ENCODE results near the gene C1R.

DNA sequence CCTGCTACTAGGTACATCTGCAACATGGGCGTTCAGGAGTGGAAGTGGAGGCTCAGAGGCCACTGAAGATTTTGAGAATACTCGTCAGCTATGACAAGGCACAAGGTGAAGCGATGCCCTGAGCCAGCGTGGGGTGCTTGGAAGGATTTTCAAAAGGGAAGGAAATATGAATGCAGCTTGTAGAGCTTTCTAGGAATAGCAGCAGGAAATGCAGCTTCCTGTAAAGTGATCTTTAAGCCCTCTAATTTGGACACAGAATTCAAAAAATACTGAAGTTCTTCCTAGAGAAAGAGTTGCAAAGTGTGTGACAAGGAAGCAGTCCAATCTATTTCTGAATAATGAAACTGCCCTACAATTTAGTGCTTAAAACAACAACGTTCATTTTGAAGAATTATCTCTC, 44.9 kb downstream of the C1R start:
- TF ChIP-seq, protein P1, sequence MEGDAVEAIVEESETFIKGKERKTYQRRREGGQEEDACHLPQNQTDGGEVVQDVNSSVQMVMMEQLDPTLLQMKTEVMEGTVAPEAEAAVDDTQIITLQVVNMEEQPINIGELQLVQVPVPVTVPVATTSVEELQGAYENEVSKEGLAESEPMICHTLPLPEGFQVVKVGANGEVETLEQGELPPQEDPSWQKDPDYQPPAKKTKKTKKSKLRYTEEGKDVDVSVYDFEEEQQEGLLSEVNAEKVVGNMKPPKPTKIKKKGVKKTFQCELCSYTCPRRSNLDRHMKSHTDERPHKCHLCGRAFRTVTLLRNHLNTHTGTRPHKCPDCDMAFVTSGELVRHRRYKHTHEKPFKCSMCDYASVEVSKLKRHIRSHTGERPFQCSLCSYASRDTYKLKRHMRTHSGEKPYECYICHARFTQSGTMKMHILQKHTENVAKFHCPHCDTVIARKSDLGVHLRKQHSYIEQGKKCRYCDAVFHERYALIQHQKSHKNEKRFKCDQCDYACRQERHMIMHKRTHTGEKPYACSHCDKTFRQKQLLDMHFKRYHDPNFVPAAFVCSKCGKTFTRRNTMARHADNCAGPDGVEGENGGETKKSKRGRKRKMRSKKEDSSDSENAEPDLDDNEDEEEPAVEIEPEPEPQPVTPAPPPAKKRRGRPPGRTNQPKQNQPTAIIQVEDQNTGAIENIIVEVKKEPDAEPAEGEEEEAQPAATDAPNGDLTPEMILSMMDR (IDR thresholded peaks at IDR 0.05), result no peak
- no peak for TF ChIP-seq POLR2A (IDR thresholded peaks at IDR 0.05)
